H1 (cell line): ENCODE measurements around the gene HIC1.

Experiments used
- HDAC6 ChIP-seq: IDR thresholded peaks from one replicate; pipeline ENCODE4 v1.7.1; 2012; ENCODE audit warnings: low read depth, mild to moderate bottlenecking, inconsistent platforms, low read length, moderate library complexity
- POLR2A ChIP-seq, 2 experiments: IDR thresholded peaks; 1 replicate in 1 of 2; 2 replicates in 1 of 2; pipeline ENCODE4 v1.6.1; 2011; ENCODE audit warnings: low read depth in 2 of 2, low read length in 2 of 2, mild to moderate bottlenecking in 2 of 2; ENCODE audit errors: control extremely low read depth in 1 of 2
- SIN3A ChIP-seq, 2 experiments: IDR thresholded peaks in 1 of 2; conservative IDR thresholded peaks in 1 of 2; 2 replicates each; pipeline ENCODE4 v1.6.1; 2011 to 2012; ENCODE audit warnings: low read length in 2 of 2, improper control_type of control experiment in 1 of 2, low read depth in 1 of 2, mild to moderate bottlenecking in 1 of 2
- USF2 ChIP-seq: IDR thresholded peaks from 2 replicates; pipeline ENCODE4 v1.6.1; 2011; ENCODE audit warnings: low read length, improper control_type of control experiment
- YY1 ChIP-seq: IDR thresholded peaks from 2 replicates; pipeline ENCODE4 v1.6.1; 2011; ENCODE audit warnings: low read depth, mild to moderate bottlenecking, low read length
- TF ChIP-seq, protein P1 (sequence below), 3 experiments: IDR thresholded peaks; 1 replicate in 2 of 3; 2 replicates in 1 of 3; pipeline versions ENCODE4 v1.5.1 to v1.6.1; 2011; ENCODE audit warnings: low read length in 3 of 3, mild to moderate bottlenecking in 3 of 3, inconsistent platforms in 2 of 3, low read depth in 1 of 3, moderate library complexity in 1 of 3; ENCODE audit not compliant: insufficient read depth in 1 of 3; ENCODE audit errors: control extremely low read depth in 1 of 3

- TF ChIP-seq SIN3A (conservative IDR thresholded peaks at IDR 0.05 in 1 of 2, IDR thresholded peaks at IDR 0.05 in 1 of 2; ENCODE audit: low read depth in 1 of 2, low read length in 2 of 2): no peak
- no peak for TF ChIP-seq USF2
- no peak for TF ChIP-seq HDAC6
- TF ChIP-seq, protein P1, sequence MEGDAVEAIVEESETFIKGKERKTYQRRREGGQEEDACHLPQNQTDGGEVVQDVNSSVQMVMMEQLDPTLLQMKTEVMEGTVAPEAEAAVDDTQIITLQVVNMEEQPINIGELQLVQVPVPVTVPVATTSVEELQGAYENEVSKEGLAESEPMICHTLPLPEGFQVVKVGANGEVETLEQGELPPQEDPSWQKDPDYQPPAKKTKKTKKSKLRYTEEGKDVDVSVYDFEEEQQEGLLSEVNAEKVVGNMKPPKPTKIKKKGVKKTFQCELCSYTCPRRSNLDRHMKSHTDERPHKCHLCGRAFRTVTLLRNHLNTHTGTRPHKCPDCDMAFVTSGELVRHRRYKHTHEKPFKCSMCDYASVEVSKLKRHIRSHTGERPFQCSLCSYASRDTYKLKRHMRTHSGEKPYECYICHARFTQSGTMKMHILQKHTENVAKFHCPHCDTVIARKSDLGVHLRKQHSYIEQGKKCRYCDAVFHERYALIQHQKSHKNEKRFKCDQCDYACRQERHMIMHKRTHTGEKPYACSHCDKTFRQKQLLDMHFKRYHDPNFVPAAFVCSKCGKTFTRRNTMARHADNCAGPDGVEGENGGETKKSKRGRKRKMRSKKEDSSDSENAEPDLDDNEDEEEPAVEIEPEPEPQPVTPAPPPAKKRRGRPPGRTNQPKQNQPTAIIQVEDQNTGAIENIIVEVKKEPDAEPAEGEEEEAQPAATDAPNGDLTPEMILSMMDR (IDR thresholded peaks at IDR 0.05; ENCODE audit: control extremely low read depth in 1 of 3, insufficient read depth in 1 of 3, low read depth in 1 of 3, low read length in 3 of 3): no peak
- no peak for TF ChIP-seq POLR2A (IDR thresholded peaks at IDR 0.05; ENCODE audit: control extremely low read depth in 1 of 2, low read depth in 2 of 2, low read length in 2 of 2)
- TF ChIP-seq YY1: no peak
These were observed 36.0 kb upstream of the HIC1 start for GRCh38 chr17:2018716-2019510.
